Suprapubic skin (tissue), 3 donors: ENCODE results near the gene PDE4B.

Experiments used
- CTCF ChIP-seq, 2 donors: fragments of 200-600 bp in 1 of 2; fragments of 450-650 bp in 1 of 2; sonication (generic) in 1 of 2; IDR thresholded peaks; one replicate each; pipeline ENCODE4 v1.5.1; 2016 to 2019; ENCODE audit warnings: antibody characterized with exemption in 2 of 2, mild to moderate bottlenecking in 1 of 2, moderate library complexity in 1 of 2
- EP300 ChIP-seq: sonication (generic); formaldehyde crosslinking; IDR thresholded peaks from one replicate; pipeline ENCODE4 v1.6.1; 2017; ENCODE audit warnings: antibody characterized with exemption
- POLR2A ChIP-seq, 2 donors: fragments of 450-650 bp; IDR thresholded peaks; one replicate each; pipeline ENCODE4 v1.6.1; 2017; ENCODE audit warnings: antibody characterized with exemption in 2 of 2, mild to moderate bottlenecking in 2 of 2, moderate library complexity in 2 of 2

DNA sequence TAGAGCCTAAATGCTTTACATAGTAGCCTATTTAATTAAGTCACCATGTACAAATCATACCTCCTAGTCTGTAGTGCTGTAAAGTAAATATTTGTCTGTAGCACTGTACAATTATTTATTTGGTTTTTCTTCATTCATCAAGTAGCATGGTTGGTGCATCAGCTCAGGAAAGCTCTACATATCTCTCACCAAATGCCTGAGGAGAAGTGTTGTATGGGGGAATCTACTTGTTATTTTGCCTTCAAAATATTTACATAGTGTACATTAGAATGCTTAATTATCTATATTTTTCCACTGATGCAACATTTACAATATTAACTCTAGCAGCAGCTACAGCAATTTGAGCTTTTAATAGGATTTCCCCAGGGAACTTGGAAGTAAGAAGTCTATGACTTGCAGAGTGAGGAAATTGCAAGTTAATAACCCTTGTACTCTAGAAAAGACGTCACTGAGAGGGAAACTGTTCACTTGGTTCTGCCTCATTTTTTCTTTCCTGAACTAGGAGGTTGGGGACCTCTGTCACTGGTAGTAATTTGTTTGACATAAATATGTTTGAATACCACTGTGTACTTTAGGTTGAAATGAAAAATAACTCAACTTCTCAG lies 207.4 kb downstream of the PDE4B start:
- no peak for TF ChIP-seq CTCF (IDR thresholded peaks at IDR 0.05)
- no peak for TF ChIP-seq POLR2A (IDR thresholded peaks at IDR 0.05)
- no peak for TF ChIP-seq EP300
